HEK293T (cell line): ENCODE data around the gene ZNRD2.

Source experiments
- ARNT ChIP-seq: fragments of 450-650 bp; IDR thresholded peaks from 2 replicates; pipeline ENCODE4 v1.6.1; 2017; ENCODE audit warnings: mild to moderate bottlenecking
- BHLHE40 ChIP-seq: fragments of 450-650 bp; IDR thresholded peaks from 2 replicates; pipeline ENCODE4 v1.6.1; 2016; ENCODE audit warnings: mild to moderate bottlenecking, moderate library complexity, borderline replicate concordance
- ELF4 ChIP-seq: fragments of 450-650 bp; IDR thresholded peaks from 2 replicates; pipeline ENCODE4 v1.6.1; 2017; ENCODE audit warnings: antibody characterized with exemption
- FOXA1 ChIP-seq: fragments of 450-650 bp; IDR thresholded peaks from 2 replicates; pipeline ENCODE4 v1.6.1; 2016; ENCODE audit warnings: mild to moderate bottlenecking
- FOXM1 ChIP-seq: fragments of 450-650 bp; IDR thresholded peaks from 2 replicates; pipeline ENCODE4 v1.6.1; 2017; ENCODE audit warnings: mild to moderate bottlenecking, borderline replicate concordance
- HDGF ChIP-seq: fragments of 450-650 bp; IDR thresholded peaks from 2 replicates; pipeline ENCODE4 v1.6.1; 2017; ENCODE audit warnings: antibody characterized with exemption, borderline replicate concordance
- NFRKB ChIP-seq: fragments of 450-650 bp; IDR thresholded peaks from 2 replicates; pipeline ENCODE4 v1.6.1; 2016; ENCODE audit warnings: mild to moderate bottlenecking, moderate library complexity
- SP1 ChIP-seq: fragments of 450-650 bp; IDR thresholded peaks from 2 replicates; pipeline ENCODE4 v1.6.1; 2017
- SUZ12 ChIP-seq: fragments of 450-650 bp; IDR thresholded peaks from 2 replicates; pipeline ENCODE4 v1.6.1; 2016; ENCODE audit warnings: mild to moderate bottlenecking
- TARDBP ChIP-seq: fragments of 450-650 bp; IDR thresholded peaks from 2 replicates; pipeline ENCODE4 v1.6.1; 2016

GRCh38 chr11:65526744-65527143 lies 43.5 kb upstream of the ZNRD2 start:
- TF ChIP-seq FOXM1 (no peak), FOXA1 (no peak), BHLHE40 (no peak), SP1 (no peak), TARDBP (no peak), ELF4 (no peak), HDGF (no peak), ARNT (no peak), NFRKB (no peak), SUZ12 (no peak)
